OCI-LY1 (cell line): Measurements from ENCODE around the gene PPHLN1.

Experiments used
- H2AFZ ChIP-seq: fragments of 200-600 bp; sonication (generic), shearing (Covaris generic); 2 replicates; pipeline ENCODE4 v1.6.0; 2014; ENCODE audit warnings: antibody characterized with exemption, mild to moderate bottlenecking, low read length
- H3F3A ChIP-seq: fragments of 200-600 bp; sonication (generic), shearing (Covaris generic); 2 replicates; pipeline ENCODE4 v1.6.0; 2014; ENCODE audit warnings: mild to moderate bottlenecking, antibody characterized with exemption, low read length, moderate library complexity; ENCODE audit not compliant: insufficient read depth
- H3K27ac ChIP-seq: fragments of 200-600 bp; sonication (generic); 2 replicates; pipeline ENCODE4 v1.5.1; 2014; ENCODE audit warnings: low read length, mixed run types, mild to moderate bottlenecking, low read depth; ENCODE audit not compliant: poor library complexity, severe bottlenecking
- H3K27me3 ChIP-seq: fragments of 200-600 bp; sonication (generic); 2 replicates; pipeline ENCODE4 v1.6.0; 2014; ENCODE audit warnings: antibody characterized with exemption, mild to moderate bottlenecking, low read length, moderate library complexity; ENCODE audit not compliant: insufficient read depth
- H3K36me3 ChIP-seq: fragments of 200-600 bp; sonication (generic); 2 replicates; pipeline ENCODE4 v1.6.1; 2014; ENCODE audit warnings: mild to moderate bottlenecking, antibody characterized with exemption, low read length, moderate library complexity, mixed read lengths; ENCODE audit not compliant: insufficient read depth
- H3K4me1 ChIP-seq: fragments of 200-600 bp; sonication (generic); 2 replicates; pipeline ENCODE4 v1.5.1; 2014; ENCODE audit warnings: mild to moderate bottlenecking, low read length, moderate library complexity; ENCODE audit not compliant: insufficient read depth, severe bottlenecking
- H3K4me2 ChIP-seq: fragments of 200-600 bp; sonication (generic), shearing (Covaris generic); 2 replicates; pipeline ENCODE4 v1.6.1; 2014; ENCODE audit warnings: low read length
- H3K4me3 ChIP-seq: fragments of 200-600 bp; sonication (generic); 2 replicates; pipeline ENCODE4 v1.5.1; 2014; ENCODE audit warnings: low read length, low read depth, mild to moderate bottlenecking, mixed read lengths; ENCODE audit not compliant: poor library complexity, severe bottlenecking
- H3K79me2 ChIP-seq: fragments of 200-600 bp; shearing (Covaris generic); 2 replicates; pipeline ENCODE4 v1.6.1; 2016; ENCODE audit warnings: mixed run types, low read length, mixed read lengths; ENCODE audit not compliant: insufficient read depth
- H3K9ac ChIP-seq: fragments of 200-600 bp; sonication (generic), shearing (Covaris generic); 2 replicates; pipeline ENCODE4 v1.6.1; 2014; ENCODE audit warnings: mild to moderate bottlenecking, low read length, mixed read lengths
- H3K9me2 ChIP-seq: fragments of 200-600 bp; sonication (generic), shearing (Covaris generic); 2 replicates; pipeline ENCODE4 v1.6.1; 2014; ENCODE audit warnings: low read depth, mild to moderate bottlenecking, low read length, mixed read lengths
- H3K9me3 ChIP-seq: fragments of 200-600 bp; shearing (Covaris generic); 2 replicates; pipeline ENCODE4 v1.6.1; 2014; ENCODE audit warnings: low read length, mixed read lengths
- H4K20me1 ChIP-seq: fragments of 200-600 bp; sonication (generic), shearing (Covaris generic); 2 replicates; pipeline ENCODE4 v1.6.0; 2016; ENCODE audit warnings: mild to moderate bottlenecking, low read length; ENCODE audit not compliant: insufficient read depth
- CTCF ChIP-seq: fragments of 200-600 bp; sonication (generic), shearing (Covaris generic); IDR thresholded peaks from 2 replicates; pipeline ENCODE4 v1.5.1; 2017; ENCODE audit warnings: mild to moderate bottlenecking, antibody characterized with exemption, low read length, moderate library complexity, mixed read lengths
- EZH2 ChIP-seq: fragments of 200-600 bp; sonication (generic), shearing (Covaris generic); IDR thresholded peaks from 2 replicates; pipeline ENCODE4 v1.8.0; 2017; ENCODE audit warnings: borderline replicate concordance, mixed run types, mild to moderate bottlenecking, antibody characterized with exemption, low read length, moderate library complexity, mixed read lengths

PPHLN1 gene

GRCh38 chr12:42468921-42469320, 143.0 kb downstream of the PPHLN1 start:
- Histone ChIP-seq H3K79me2 (no peaks in the 10 kb centered on the region), H3K4me1 (peaks cover 81% of the 10 kb centered on the region), H3K4me2 (peak overlapping the region; percentile 71), H4K20me1 (no peaks in the 10 kb centered on the region), H3K27ac (peak overlapping the region; percentile 98), H3K9me3 (no peaks in the 10 kb centered on the region), H3F3A (peaks cover 18% of the 10 kb centered on the region; the same call in 1 of the 2 replicates), H3K36me3 (peaks cover 15% of the 10 kb centered on the region), H3K4me3 (peak overlapping the region; percentile 41), H2AFZ (no peak overlapping the region), H3K9me2 (no peaks in the 10 kb centered on the region), H3K9ac (peak overlapping the region; percentile 65), H3K27me3 (no peaks in the 10 kb centered on the region)
- TF ChIP-seq EZH2 (no peak), CTCF (no peak)

- no peaks in the 10 kb centered on the region for H3K9me3 ChIP-seq
- H3K27ac ChIP-seq: peak overlapping the region; percentile 98
- peak overlapping the region; percentile 41 for H3K4me3 ChIP-seq
- no peaks in the 10 kb centered on the region for H4K20me1 ChIP-seq
- peaks cover 86% of the 10 kb centered on the region for H3K4me1 ChIP-seq
- TF ChIP-seq EZH2 (no peak), CTCF (no peak)
- no peaks in the 10 kb centered on the region for H3K79me2 ChIP-seq
- H3K36me3 ChIP-seq: peaks cover 9% of the 10 kb centered on the region
- peak overlapping the region; percentile 65 for H3K9ac ChIP-seq
- H3K27me3 ChIP-seq: no peaks in the 10 kb centered on the region
- no peaks in the 10 kb centered on the region for H3K9me2 ChIP-seq
- H2AFZ ChIP-seq: no peak overlapping the region
- H3F3A ChIP-seq: peaks cover 18% of the 10 kb centered on the region; the same call in 1 of the 2 replicates
- peak overlapping the region; percentile 71 for H3K4me2 ChIP-seq
These were observed 143.6 kb downstream of the PPHLN1 start for GRCh38 chr12:42469355-42470175.

- H3K9me3 ChIP-seq: no peaks in the 10 kb centered on the region
- H3K4me1 ChIP-seq: peaks cover 83% of the 10 kb centered on the region
- H3K36me3 ChIP-seq: no peaks in the 10 kb centered on the region
- no peaks in the 10 kb centered on the region for H3K9me2 ChIP-seq
- 0 out of 2 replicates have a peak overlapping the region, but pooled peaks have one; percentile 12 for H2AFZ ChIP-seq
- peaks cover 18% of the 10 kb centered on the region; the same call in 1 of the 2 replicates for H3F3A ChIP-seq
- peak overlapping the region; percentile 32 for H3K9ac ChIP-seq
- TF ChIP-seq EZH2: no peak
- TF ChIP-seq CTCF: no peak
- H3K27ac ChIP-seq: peak overlapping the region; percentile 98
- no peaks in the 10 kb centered on the region for H4K20me1 ChIP-seq
- no peaks in the 10 kb centered on the region for H3K27me3 ChIP-seq
- peak overlapping the region; percentile 46 for H3K4me2 ChIP-seq
- peak overlapping the region; percentile 20 for H3K4me3 ChIP-seq
- H3K79me2 ChIP-seq: no peaks in the 10 kb centered on the region
These were observed 146.4 kb downstream of the PPHLN1 start for GRCh38 chr12:42472376-42472775.
